ENCODE data around the gene LCN1. TPM values are rescaled to one million over a fixed set of nuclear protein-coding genes. Genes with fewer than 3 reads are reported as not detected.

Gene LCN1
- total RNA-seq, 3 donors from 2014 or later, result not detected

- Histone ChIP-seq H3K27ac (no peak overlapping the region), H3K27me3 (no peaks in the 10 kb centered on the region), H3K4me1 (no peaks in the 10 kb centered on the region), H3K36me3 (no peaks in the 10 kb centered on the region), H3K9me3 (no peaks in the 10 kb centered on the region), H3K4me3 (no peak overlapping the region)
- TF ChIP-seq POLR2AphosphoS5 (IDR thresholded peaks at IDR 0.05) (no peak), POLR2A (IDR thresholded peaks at IDR 0.05) (no peak)
- TF ChIP-seq, protein P1, sequence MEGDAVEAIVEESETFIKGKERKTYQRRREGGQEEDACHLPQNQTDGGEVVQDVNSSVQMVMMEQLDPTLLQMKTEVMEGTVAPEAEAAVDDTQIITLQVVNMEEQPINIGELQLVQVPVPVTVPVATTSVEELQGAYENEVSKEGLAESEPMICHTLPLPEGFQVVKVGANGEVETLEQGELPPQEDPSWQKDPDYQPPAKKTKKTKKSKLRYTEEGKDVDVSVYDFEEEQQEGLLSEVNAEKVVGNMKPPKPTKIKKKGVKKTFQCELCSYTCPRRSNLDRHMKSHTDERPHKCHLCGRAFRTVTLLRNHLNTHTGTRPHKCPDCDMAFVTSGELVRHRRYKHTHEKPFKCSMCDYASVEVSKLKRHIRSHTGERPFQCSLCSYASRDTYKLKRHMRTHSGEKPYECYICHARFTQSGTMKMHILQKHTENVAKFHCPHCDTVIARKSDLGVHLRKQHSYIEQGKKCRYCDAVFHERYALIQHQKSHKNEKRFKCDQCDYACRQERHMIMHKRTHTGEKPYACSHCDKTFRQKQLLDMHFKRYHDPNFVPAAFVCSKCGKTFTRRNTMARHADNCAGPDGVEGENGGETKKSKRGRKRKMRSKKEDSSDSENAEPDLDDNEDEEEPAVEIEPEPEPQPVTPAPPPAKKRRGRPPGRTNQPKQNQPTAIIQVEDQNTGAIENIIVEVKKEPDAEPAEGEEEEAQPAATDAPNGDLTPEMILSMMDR (IDR thresholded peaks at IDR 0.05), result no peak
- intact Hi-C loops (cut with DNase I; ENCODE audit: low total_unique reads), result no loop called here
- no peak for DNase-seq (ENCODE audit: low spot score in 2 of 2)
Observed at GRCh38 chr9:135554718-135555117, 33.5 kb downstream of the LCN1 start.

DNA sequence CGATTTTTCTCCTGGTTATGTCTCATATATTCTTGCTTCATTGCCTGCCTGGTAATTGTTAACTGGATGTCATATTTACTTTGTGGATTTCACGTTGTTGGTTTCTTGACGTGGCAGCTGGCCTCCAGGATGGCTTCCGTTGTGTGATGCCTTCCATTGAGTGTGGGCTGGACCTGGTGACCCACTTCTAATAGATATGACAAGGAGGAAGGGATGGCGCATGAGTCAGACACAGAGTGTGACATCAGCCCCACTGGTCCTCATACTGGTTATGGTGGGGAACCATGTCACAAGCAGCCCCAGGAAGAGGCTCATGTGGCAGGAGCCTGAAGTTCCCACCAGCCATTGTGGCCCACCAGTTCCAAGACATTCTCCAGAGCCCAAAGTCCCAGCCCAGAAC, 34.0 kb downstream of the LCN1 start:
- DNase-seq (ENCODE audit: low spot score in 2 of 2), result no peak
- Histone ChIP-seq H3K27me3 (no peaks in the 10 kb centered on the region), H3K4me3 (no peak overlapping the region), H3K9me3 (no peaks in the 10 kb centered on the region), H3K27ac (peak overlapping the region in 1 of 2 donors; percentile 74), H3K36me3 (no peaks in the 10 kb centered on the region), H3K4me1 (no peaks in the 10 kb centered on the region)
- intact Hi-C loops (cut with DNase I; ENCODE audit: low total_unique reads), result no loop called here
- no peak for TF ChIP-seq POLR2A (IDR thresholded peaks at IDR 0.05)

DNA sequence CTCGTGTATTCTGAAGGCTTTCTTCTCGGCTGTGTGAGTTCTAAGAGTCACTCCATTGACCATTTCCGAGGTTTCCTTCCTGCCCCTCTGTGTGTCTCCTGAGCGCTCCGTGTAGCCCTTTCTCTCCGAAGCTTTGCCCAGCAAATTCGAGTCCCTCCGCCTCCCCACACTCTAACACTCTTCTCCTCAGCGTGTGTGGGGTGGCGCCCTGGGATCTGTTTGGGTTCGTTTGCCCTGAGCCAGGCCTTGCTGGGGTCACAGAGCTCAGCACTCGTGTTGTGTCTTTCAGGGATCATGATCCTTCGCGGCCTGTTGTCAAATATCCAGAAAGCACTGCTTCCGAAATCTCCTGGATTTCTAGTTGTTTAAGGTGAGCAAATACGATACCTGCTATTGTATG, 34.7 kb downstream of the LCN1 start:
- H3K27me3 ChIP-seq, result peaks cover 0 to 1% of the 10 kb centered on the region in 2 donors
- H3K4me3 ChIP-seq, result no peak overlapping the region
- no peaks in the 10 kb centered on the region for H3K9me3 ChIP-seq
- H3K36me3 ChIP-seq, result no peaks in the 10 kb centered on the region
- intact Hi-C loops (cut with DNase I; ENCODE audit: low total_unique reads), result no loop called here
- H3K27ac ChIP-seq, result no peak overlapping the region
- TF ChIP-seq, protein P1 (IDR thresholded peaks at IDR 0.05), result no peak
- DNase-seq (ENCODE audit: low spot score in 2 of 2), result no peak
- H3K4me1 ChIP-seq, result no peaks in the 10 kb centered on the region

DNA sequence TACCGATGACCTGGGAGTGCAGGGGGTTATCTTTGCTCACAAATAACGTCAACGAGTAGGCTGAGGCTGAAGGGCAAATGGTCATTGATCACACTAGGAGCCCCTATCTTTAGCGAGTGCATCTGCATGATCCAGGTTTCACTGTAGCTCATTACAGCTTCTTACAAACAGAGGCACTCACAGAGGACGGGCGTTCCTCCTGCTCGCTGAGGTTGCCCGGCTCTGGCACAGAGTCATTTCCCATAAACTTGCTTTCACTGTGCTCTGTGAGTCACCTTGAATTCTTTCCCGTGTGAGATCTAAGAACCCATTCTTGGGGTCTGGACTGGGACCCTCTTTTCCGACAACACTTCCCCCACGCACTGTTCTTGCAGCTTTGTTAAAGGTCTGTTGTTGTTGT, 38.4 kb downstream of the LCN1 start:
- Histone ChIP-seq H3K27ac (no peak overlapping the region), H3K36me3 (no peaks in the 10 kb centered on the region), H3K27me3 (peaks cover 0 to 17% of the 10 kb centered on the region in 2 donors), H3K4me1 (no peaks in the 10 kb centered on the region), H3K4me3 (no peak overlapping the region), H3K9me3 (no peaks in the 10 kb centered on the region)
- no peak for DNase-seq (ENCODE audit: low spot score in 2 of 2)
- intact Hi-C loops (cut with DNase I; ENCODE audit: low total_unique reads), result no loop called here
- TF ChIP-seq POLR2AphosphoS5 (IDR thresholded peaks at IDR 0.05) (no peak), POLR2A (IDR thresholded peaks at IDR 0.05) (no peak)
- TF ChIP-seq, protein P1 (IDR thresholded peaks at IDR 0.05), result no peak

- no peak for TF ChIP-seq POLR2AphosphoS5 (IDR thresholded peaks at IDR 0.05)
- TF ChIP-seq, protein P1 (IDR thresholded peaks at IDR 0.05), result no peak
- no peak for TF ChIP-seq POLR2A (IDR thresholded peaks at IDR 0.05)
- intact Hi-C loops (cut with DNase I; ENCODE audit: low total_unique reads), result no loop called here
- Histone ChIP-seq H3K36me3 (no peaks in the 10 kb centered on the region), H3K27ac (no peak within 1 kb of the TSS), H3K9me3 (no peaks in the 10 kb centered on the region), H3K4me3 (no peak within 1 kb of the TSS), H3K4me1 (no peaks in the 10 kb centered on the region), H3K27me3 (peaks cover 0 to 36% of the 10 kb centered on the region in 2 donors)
- no peak for DNase-seq (ENCODE audit: low spot score in 2 of 2)
Observed at GRCh38 chr9:135561391-135562234, 40.4 kb downstream of the LCN1 start, which contains the start of gene PAEP. TSS of gene PAEP (plus strand) at chr9:135561756.
